ENCODE measurements around the gene ATP5F1D. TPM values are rescaled to one million over a fixed set of nuclear protein-coding genes. Genes with fewer than 3 reads are reported as not detected.
A peak's percentile ranks its signal among the peaks of the same experiment; 100 is the strongest.

Gene ATP5F1D
- total and polyA plus RNA-seq, 2 of the 13 experiments (the other 11 are each of a cell fraction or from before 2014, with no cell fraction given) = 39.4 to 78.7 TPM

GRCh38 chr19:1259206-1259875, 17.8 kb downstream of the ATP5F1D start (continued):
- TF ChIP-seq FOXO1 (CRISPR knock-in tag; IDR thresholded peaks at IDR 0.05) (peak; percentile 19; the same call in 1 of the 2 replicates), U2AF2 (IDR thresholded peaks at IDR 0.05; ENCODE audit: low read depth, low read length) (0 out of 2 replicates have a peak, but pooled peaks have one; percentile 34), RAD51 (IDR thresholded peaks at IDR 0.05; ENCODE audit: borderline replicate concordance) (no peak), NR2F1 (CRISPR knock-in tag; IDR thresholded peaks at IDR 0.05) (peak; percentile 75 to 84), MEIS1 (CRISPR knock-in tag; IDR thresholded peaks at IDR 0.05; ENCODE audit: borderline replicate concordance) (peak; percentile 84; the same call in 1 of the 2 replicates), ZNF660 (CRISPR knock-in tag; IDR thresholded peaks at IDR 0.05; ENCODE audit: borderline replicate concordance, low read depth) (no peak), ZNF547 (CRISPR knock-in tag; IDR thresholded peaks at IDR 0.05) (peak; percentile 81; the same call in 1 of the 2 replicates), ZNF350 (CRISPR knock-in tag; IDR thresholded peaks at IDR 0.05; ENCODE audit: borderline replicate concordance, low read depth) (peak; percentile 41; the same call in 1 of the 2 replicates), ZNF282 (IDR thresholded peaks at IDR 0.05; ENCODE audit: partially characterized antibody) (no peak), ZSCAN21 (CRISPR knock-in tag; IDR thresholded peaks at IDR 0.05; ENCODE audit: borderline replicate concordance) (peak; percentile 95; the same call in 1 of the 2 replicates), NR2C2 (CRISPR knock-in tag; IDR thresholded peaks at IDR 0.05; ENCODE audit: borderline replicate concordance) (peak; percentile 79), MBNL3 (CRISPR knock-in tag; conservative IDR thresholded peaks at IDR 0.05) (no peak), KDM2A (CRISPR knock-in tag; IDR thresholded peaks at IDR 0.05; ENCODE audit: borderline replicate concordance, low read depth) (peak; percentile 99), HMG20B (CRISPR knock-in tag; conservative IDR thresholded peaks at IDR 0.05) (no peak), PPARG (CRISPR knock-in tag; conservative IDR thresholded peaks at IDR 0.05) (peak; percentile 55; the same call in 1 of the 2 replicates)
- TF ChIP-seq, protein P1, sequence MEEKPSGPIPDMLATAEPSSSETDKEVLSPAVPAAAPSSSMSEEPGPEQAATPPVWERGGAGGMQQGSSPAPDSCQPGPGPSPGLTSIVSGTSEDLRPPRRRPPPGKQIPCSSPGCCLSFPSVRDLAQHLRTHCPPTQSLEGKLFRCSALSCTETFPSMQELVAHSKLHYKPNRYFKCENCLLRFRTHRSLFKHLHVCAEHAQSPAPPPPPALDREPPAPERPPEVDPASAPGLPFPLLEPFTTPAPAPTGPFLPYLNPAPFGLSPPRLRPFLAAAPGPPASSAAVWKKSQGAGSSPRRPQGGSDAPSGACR (CRISPR knock-in tag; IDR thresholded peaks at IDR 0.05) = peak; percentile 23; the same call in 1 of the 2 replicates
- TF ChIP-seq, protein P2, sequence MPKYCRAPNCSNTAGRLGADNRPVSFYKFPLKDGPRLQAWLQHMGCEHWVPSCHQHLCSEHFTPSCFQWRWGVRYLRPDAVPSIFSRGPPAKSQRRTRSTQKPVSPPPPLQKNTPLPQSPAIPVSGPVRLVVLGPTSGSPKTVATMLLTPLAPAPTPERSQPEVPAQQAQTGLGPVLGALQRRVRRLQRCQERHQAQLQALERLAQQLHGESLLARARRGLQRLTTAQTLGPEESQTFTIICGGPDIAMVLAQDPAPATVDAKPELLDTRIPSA (CRISPR knock-in tag; IDR thresholded peaks at IDR 0.05; ENCODE audit: borderline replicate concordance) = no peak
- TF ChIP-seq, protein P3, sequence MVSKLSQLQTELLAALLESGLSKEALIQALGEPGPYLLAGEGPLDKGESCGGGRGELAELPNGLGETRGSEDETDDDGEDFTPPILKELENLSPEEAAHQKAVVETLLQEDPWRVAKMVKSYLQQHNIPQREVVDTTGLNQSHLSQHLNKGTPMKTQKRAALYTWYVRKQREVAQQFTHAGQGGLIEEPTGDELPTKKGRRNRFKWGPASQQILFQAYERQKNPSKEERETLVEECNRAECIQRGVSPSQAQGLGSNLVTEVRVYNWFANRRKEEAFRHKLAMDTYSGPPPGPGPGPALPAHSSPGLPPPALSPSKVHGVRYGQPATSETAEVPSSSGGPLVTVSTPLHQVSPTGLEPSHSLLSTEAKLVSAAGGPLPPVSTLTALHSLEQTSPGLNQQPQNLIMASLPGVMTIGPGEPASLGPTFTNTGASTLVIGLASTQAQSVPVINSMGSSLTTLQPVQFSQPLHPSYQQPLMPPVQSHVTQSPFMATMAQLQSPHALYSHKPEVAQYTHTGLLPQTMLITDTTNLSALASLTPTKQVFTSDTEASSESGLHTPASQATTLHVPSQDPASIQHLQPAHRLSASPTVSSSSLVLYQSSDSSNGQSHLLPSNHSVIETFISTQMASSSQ (IDR thresholded peaks at IDR 0.05; ENCODE audit: low read depth) = no peak
- TF ChIP-seq, protein P3 (CRISPR knock-in tag; IDR thresholded peaks at IDR 0.05; ENCODE audit: borderline replicate concordance) = peak; percentile 81; the same call in 1 of the 2 replicates
- TF ChIP-seq, protein P4, sequence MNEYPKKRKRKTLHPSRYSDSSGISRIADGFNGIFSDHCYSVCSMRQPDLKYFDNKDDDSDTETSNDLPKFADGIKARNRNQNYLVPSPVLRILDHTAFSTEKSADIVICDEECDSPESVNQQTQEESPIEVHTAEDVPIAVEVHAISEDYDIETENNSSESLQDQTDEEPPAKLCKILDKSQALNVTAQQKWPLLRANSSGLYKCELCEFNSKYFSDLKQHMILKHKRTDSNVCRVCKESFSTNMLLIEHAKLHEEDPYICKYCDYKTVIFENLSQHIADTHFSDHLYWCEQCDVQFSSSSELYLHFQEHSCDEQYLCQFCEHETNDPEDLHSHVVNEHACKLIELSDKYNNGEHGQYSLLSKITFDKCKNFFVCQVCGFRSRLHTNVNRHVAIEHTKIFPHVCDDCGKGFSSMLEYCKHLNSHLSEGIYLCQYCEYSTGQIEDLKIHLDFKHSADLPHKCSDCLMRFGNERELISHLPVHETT (CRISPR knock-in tag; conservative IDR thresholded peaks at IDR 0.05) = 0 out of 2 replicates have a peak, but pooled peaks have one; percentile 25

All from HepG2 (cell line).